SK-N-SH treated with all-trans-retinoic acid at 6 μM for 48 hours (cell line): ENCODE measurements around the gene RREB1.

ENCODE experiments used
- ATAC-seq: fragments of 200-7000 bp; cut with Tn5 transposase; 3 replicates; pipeline ENCODE4 v1.9.1; 2020; ENCODE audit warnings: mild to moderate bottlenecking, moderate library complexity
- ARNTL ChIP-seq: fragments of 450-650 bp; formaldehyde crosslinking; IDR thresholded peaks from 2 replicates; pipeline ENCODE4 v1.5.0; 2020; ENCODE audit warnings: low read depth, mild to moderate bottlenecking, moderate library complexity, borderline replicate concordance
- BACH2 ChIP-seq: fragments of 250-450 bp; sonication (Bioruptor Pico); IDR thresholded peaks from 2 replicates; pipeline ENCODE4 v1.9.0; 2021; ENCODE audit warnings: mild to moderate bottlenecking, borderline replicate concordance
- CREB5 ChIP-seq: fragments of 250-450 bp; sonication (Bioruptor Pico); IDR thresholded peaks from 2 replicates; pipeline ENCODE4 v1.5.1; 2020; ENCODE audit warnings: low read depth, mild to moderate bottlenecking, moderate library complexity
- CSRNP3 ChIP-seq: fragments of 250-450 bp; sonication (Bioruptor Pico); IDR thresholded peaks from 2 replicates; pipeline ENCODE4 v1.5.1; 2021; ENCODE audit warnings: mild to moderate bottlenecking, moderate library complexity
- ESRRG ChIP-seq: fragments of 250-450 bp; sonication (Bioruptor Pico); IDR thresholded peaks from 2 replicates; pipeline ENCODE4 v1.6.1; 2021; ENCODE audit warnings: mild to moderate bottlenecking
- GLIS3 ChIP-seq: fragments of 250-450 bp; sonication (Bioruptor Pico); IDR thresholded peaks from 2 replicates; pipeline ENCODE4 v1.5.0; 2020; ENCODE audit warnings: mild to moderate bottlenecking, moderate library complexity
- OSR1 ChIP-seq: fragments of 250-450 bp; sonication (Bioruptor Pico); IDR thresholded peaks from 2 replicates; pipeline ENCODE4 v1.8.0; 2022; ENCODE audit warnings: moderate library complexity, mild to moderate bottlenecking, inconsistent platforms
- PATZ1 ChIP-seq: fragments of 250-450 bp; sonication (Bioruptor Pico); IDR thresholded peaks from 2 replicates; pipeline ENCODE4 v1.8.0; 2020; ENCODE audit warnings: mild to moderate bottlenecking, moderate library complexity, borderline replicate concordance
- POU6F1 ChIP-seq: fragments of 250-450 bp; sonication (Bioruptor Pico); IDR thresholded peaks from 2 replicates; pipeline ENCODE4 v1.8.0; 2021; ENCODE audit warnings: low read depth, mild to moderate bottlenecking, moderate library complexity, borderline replicate concordance
- PPARA ChIP-seq: fragments of 250-450 bp; sonication (Bioruptor Pico); IDR thresholded peaks from 2 replicates; pipeline ENCODE4 v1.5.0; 2020; ENCODE audit warnings: mild to moderate bottlenecking, borderline replicate concordance
- RARB ChIP-seq: fragments of 250-450 bp; sonication (Bioruptor Pico); IDR thresholded peaks from 2 replicates; pipeline ENCODE4 v1.8.0; 2021; ENCODE audit warnings: mild to moderate bottlenecking, moderate library complexity
- SNAI2 ChIP-seq: fragments of 250-450 bp; sonication (Bioruptor Pico); IDR thresholded peaks from 2 replicates; pipeline ENCODE4 v1.5.0; 2020; ENCODE audit warnings: mild to moderate bottlenecking, moderate library complexity
- TCF4 ChIP-seq: fragments of 250-450 bp; sonication (Bioruptor Pico); IDR thresholded peaks from 2 replicates; pipeline ENCODE4 v1.8.0; 2021; ENCODE audit warnings: mild to moderate bottlenecking, moderate library complexity, borderline replicate concordance
- TOX ChIP-seq: fragments of 250-450 bp; sonication (Bioruptor Pico); IDR thresholded peaks from 2 replicates; pipeline ENCODE4 v1.8.0; 2021; ENCODE audit warnings: mild to moderate bottlenecking, moderate library complexity, borderline replicate concordance
- TSHZ2 ChIP-seq: fragments of 250-450 bp; sonication (Bioruptor Pico); IDR thresholded peaks from 2 replicates; pipeline ENCODE4 v1.5.0; 2020; ENCODE audit warnings: mild to moderate bottlenecking, moderate library complexity
- ZC3H10 ChIP-seq: fragments of 250-450 bp; sonication (Bioruptor Pico); IDR thresholded peaks from 2 replicates; pipeline ENCODE4 v1.5.1; 2021; ENCODE audit warnings: mild to moderate bottlenecking, moderate library complexity
- ZFP3 ChIP-seq: fragments of 250-450 bp; sonication (Bioruptor Pico); IDR thresholded peaks from 2 replicates; pipeline ENCODE4 v1.5.0; 2020; ENCODE audit warnings: mild to moderate bottlenecking, moderate library complexity
- ZFP30 ChIP-seq: fragments of 450-650 bp; formaldehyde crosslinking; IDR thresholded peaks from 2 replicates; pipeline ENCODE4 v1.5.0; 2022; ENCODE audit warnings: mild to moderate bottlenecking, moderate library complexity
- ZNF565 ChIP-seq: fragments of 450-650 bp; formaldehyde crosslinking; conservative IDR thresholded peaks from 2 replicates; pipeline ENCODE4 v1.5.0; 2020; ENCODE audit warnings: low read depth, mild to moderate bottlenecking, moderate library complexity
- ZNF70 ChIP-seq: fragments of 450-650 bp; formaldehyde crosslinking; IDR thresholded peaks from 2 replicates; pipeline ENCODE4 v1.5.0; 2020; ENCODE audit warnings: mild to moderate bottlenecking, moderate library complexity
- ZNF8 ChIP-seq: fragments of 450-650 bp; formaldehyde crosslinking; IDR thresholded peaks from 2 replicates; pipeline ENCODE4 v1.5.0; 2020; ENCODE audit warnings: mild to moderate bottlenecking, moderate library complexity

The RREB1 gene

GRCh38 chr6:7153789-7154188, 46.0 kb downstream of the RREB1 start:
- ATAC-seq: no peak

GRCh38 chr6:7154341-7155139, 46.8 kb downstream of the RREB1 start:
- TF ChIP-seq TSHZ2 (CRISPR knock-in tag) (no peak), GLIS3 (CRISPR knock-in tag) (no peak), PATZ1 (CRISPR knock-in tag) (no peak), PPARA (CRISPR knock-in tag) (no peak), ZNF8 (no peak), RARB (no peak), ARNTL (no peak), CSRNP3 (CRISPR knock-in tag) (no peak)
- ATAC-seq: no peak

More at GRCh38 chr6:7153789-7154188, 46.0 kb downstream of the RREB1 start:
- no peak for TF ChIP-seq TCF4 (CRISPR knock-in tag)
- no peak for TF ChIP-seq PPARA (CRISPR knock-in tag)
- no peak for TF ChIP-seq TOX
- no peak for TF ChIP-seq ARNTL
- no peak for TF ChIP-seq BACH2 (CRISPR knock-in tag)
- TF ChIP-seq ZFP3 (CRISPR knock-in tag): no peak
- TF ChIP-seq RARB: no peak
- TF ChIP-seq POU6F1 (CRISPR knock-in tag): no peak
- no peak for TF ChIP-seq ZNF565
- TF ChIP-seq ZC3H10: no peak
- no peak for TF ChIP-seq OSR1 (CRISPR knock-in tag)
- no peak for TF ChIP-seq SNAI2 (CRISPR knock-in tag)
- no peak for TF ChIP-seq ZNF8

- no peak for TF ChIP-seq POU6F1 (CRISPR knock-in tag)
- TF ChIP-seq ARNTL: no peak
- no peak for TF ChIP-seq CREB5 (CRISPR knock-in tag)
- TF ChIP-seq PPARA (CRISPR knock-in tag): no peak
- TF ChIP-seq CSRNP3 (CRISPR knock-in tag): no peak
- TF ChIP-seq RARB: no peak
- TF ChIP-seq ESRRG (CRISPR knock-in tag): no peak
- TF ChIP-seq BACH2 (CRISPR knock-in tag): no peak
- TF ChIP-seq ZFP30 (CRISPR knock-in tag): no peak
- no peak for TF ChIP-seq ZNF70 (CRISPR knock-in tag)
- TF ChIP-seq GLIS3 (CRISPR knock-in tag): no peak
Measured at GRCh38 chr6:7155871-7156579, 48.3 kb downstream of the RREB1 start.

More at GRCh38 chr6:7155871-7156579, 48.3 kb downstream of the RREB1 start:
- ATAC-seq: peak; percentile 46
